NK-92 treated with Interleukin-12 subunit alpha and Interleukin-12 subunit beta, amount 100 ng/mL, for 24 hours (cell line): ENCODE results near the gene ATRNL1.
"Not testable (repeated sequence)": the region's sequence is repeated elsewhere in the genome, so short reads cannot be mapped to it uniquely, and the experiment has no call there.

Experiments used
- DNase-seq: peaks from one replicate; lab custom pipeline; 2025; lab: John Stamatoyannopoulos, UW

The ATRNL1 gene

GRCh38 chr10:115606741-115607140 lies 513.6 kb downstream of the ATRNL1 start:
- no peak for DNase-seq

- no peak for DNase-seq
Measured at GRCh38 chr10:115624448-115624847, 531.3 kb downstream of the ATRNL1 start.

- no peak for DNase-seq
Measured at GRCh38 chr10:115628616-115629015, 535.5 kb downstream of the ATRNL1 start.

DNA sequence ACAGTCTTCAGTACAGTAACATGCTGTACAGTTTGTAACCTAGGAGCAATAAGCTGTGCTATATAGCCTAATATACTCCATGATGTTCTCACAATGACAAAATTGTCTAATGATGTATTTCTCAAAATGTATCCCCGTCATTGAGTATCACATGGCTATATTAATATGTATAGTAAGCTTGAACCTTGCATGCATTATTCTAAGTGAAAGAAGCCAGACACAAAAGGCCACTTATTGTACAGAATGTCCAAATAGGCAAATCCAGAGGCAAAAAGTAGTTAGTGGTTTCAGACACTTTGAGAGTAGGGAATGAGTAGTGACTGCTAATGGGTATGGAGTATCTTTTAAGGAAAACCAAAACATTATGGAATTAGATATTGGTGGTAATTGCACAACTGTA lies 545.1 kb downstream of the ATRNL1 start:
- DNase-seq: no peak

DNA sequence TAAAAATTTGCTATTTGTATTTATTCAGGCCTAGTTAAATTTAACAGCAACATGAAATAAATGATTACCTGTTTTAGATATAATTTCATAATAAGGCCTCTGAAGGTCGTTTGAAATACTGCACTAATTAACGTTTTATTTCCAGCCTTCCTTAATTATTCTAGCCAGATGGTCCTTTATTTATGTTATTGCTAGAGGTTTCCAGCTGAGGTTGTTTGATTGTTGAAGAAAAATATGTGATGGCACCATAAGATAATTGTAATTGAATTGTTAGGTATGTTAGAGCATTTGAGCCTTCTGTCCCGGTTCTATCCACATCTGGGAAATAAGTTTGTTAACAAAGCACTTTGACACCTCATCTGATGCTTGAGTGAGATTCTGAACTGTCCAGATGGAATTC lies 556.1 kb downstream of the ATRNL1 start:
- no peak for DNase-seq

DNA sequence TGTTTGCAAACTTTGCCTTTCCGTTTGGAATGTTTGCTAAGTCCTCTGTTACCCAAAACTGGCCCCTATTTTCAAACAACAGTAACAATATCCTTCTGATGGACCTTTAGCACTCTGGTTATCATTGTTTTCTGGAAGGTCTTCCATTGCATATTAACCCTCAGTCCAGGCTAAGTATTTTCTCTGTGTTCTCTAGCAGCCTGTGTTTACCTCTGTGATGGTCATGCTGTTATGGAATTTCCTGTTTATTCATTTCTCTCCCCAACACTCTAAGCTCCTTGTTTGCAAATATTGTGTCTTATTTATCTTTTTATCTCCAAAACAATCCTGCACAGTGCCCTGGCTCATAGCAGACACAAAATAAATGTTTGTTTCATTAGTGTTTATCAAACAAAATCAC lies 560.3 kb downstream of the ATRNL1 start:
- no peak for DNase-seq

DNA sequence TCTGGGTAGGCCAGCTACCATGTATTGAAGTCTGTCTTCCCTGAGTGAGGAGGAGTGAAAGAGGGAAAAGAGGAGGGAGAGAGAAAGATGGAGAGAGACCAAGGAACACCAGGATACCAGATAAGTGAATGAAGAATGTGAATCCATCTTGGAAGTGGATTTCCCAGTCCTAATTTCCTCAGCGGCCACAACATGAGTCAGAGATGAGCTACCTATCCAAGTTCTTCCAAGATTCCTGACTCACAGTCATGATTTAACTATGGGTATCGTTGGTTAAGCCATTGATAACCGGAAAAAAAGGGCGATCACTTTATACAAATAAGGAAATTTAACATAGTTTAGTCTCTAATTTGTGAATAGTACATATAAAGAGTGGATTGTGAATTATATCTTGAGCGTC lies 561.8 kb downstream of the ATRNL1 start:
- no peak for DNase-seq

DNA sequence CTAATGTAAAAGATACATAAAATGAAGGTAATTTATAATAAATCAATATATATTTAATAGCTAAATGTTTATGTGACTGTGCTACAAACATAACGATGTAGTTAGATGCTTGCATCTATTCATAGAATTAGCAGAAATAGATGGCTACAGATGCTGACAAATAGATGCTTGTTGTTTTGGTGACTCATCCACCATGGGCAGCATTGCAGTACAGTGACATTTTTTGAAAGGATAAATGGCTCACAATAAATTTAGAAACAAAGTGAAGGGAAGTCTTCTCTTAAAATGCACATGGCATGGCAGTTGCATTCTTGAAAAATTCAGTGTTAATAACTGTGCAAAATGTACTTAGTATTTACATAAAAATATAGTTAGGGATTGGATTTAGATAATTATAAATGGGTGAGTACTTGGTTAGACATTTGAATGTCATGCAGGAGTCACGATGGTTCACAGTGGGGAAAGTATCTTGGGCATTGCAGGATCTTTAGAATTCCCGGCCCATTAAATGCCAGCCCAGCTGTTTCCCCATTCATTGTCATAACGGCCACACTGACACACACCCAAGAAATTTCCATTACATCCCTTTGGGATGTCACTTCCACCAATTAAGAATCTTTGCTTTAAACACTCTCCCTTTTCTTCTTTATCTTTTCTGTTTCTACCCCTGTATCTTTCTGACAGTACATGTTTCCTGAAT lies 564.1 kb downstream of the ATRNL1 start:
- DNase-seq: no peak

DNA sequence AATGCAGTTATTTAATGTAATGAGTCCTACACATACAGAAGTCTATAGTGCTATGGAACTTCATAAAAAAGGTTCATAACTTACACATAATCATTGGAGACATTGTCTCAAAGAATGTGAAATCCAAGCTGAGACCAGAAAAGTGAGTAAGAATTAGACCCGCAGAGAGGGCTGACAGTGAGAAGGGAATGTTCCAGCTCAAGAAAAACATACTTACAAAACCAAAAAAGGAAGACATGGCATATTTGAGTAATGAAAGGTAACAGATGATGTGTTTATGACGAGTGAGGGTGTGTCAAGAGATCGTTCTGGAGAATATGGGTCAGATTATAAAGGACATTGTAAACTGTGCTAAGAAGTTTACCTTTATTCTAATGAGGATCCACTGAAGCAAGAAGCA lies 566.5 kb downstream of the ATRNL1 start:
- DNase-seq: no peak

DNA sequence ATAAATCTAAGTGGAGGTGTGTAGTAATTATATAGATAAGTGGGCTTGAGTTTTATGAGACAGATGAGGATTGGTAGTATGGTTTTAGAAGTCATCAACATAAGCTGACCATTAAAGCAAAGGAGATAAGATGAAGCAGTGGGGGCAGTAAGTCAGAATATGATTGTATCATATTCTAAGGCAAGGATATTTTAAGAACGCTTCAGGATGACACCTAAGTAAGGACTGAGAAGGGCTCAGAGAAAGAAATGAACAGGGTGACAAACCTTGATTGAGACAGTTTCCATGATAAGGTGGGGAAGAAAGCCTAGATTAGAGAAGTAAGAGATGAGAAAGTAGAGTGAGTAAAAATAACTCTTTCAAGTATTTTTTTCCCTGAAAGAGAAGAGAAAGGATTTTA lies 567.2 kb downstream of the ATRNL1 start:
- no peak for DNase-seq

DNA sequence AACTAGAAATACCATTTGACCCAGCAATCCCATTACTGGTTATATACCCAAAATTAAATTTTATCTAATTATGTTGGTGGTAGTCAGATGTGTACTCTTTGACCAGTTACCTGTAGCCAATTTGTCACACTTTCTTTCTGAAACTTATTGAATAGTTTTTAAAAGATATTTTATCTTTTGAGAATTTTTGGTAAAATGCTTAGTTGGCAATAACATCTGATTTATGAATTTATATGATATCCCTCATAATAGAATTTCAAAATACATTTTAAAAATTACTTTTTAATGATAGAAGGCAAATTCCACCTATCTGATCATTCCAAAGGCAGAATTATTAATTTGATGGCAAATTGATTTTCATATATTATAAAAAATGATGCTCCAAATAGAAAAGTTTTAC lies 569.3 kb downstream of the ATRNL1 start:
- no peak for DNase-seq

GRCh38 chr10:115665549-115665948 lies 572.4 kb downstream of the ATRNL1 start:
- DNase-seq: no peak

- no peak for DNase-seq
Measured at GRCh38 chr10:115674496-115674895, 581.3 kb downstream of the ATRNL1 start.

- no peak for DNase-seq
Measured at GRCh38 chr10:115696747-115697146, 603.6 kb downstream of the ATRNL1 start.

DNA sequence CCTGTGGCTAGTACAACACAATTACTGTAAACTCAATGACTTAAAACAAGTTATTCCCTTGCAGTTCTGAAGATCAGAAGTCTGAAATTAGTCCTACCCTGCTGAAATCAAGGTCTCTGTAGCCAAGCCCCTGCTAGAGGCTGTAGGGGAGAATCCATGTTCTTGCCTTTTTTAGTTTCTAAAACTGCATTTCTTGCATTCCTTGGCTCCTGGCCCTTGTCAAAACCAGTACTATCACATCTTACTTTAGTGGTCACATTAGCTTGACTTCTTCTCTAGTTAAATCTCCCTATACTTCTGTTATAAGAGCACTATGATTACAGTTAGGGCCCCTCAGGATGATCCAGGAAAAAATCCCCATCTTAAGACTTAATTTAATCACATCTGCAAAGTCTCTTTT lies 612.9 kb downstream of the ATRNL1 start:
- DNase-seq: no peak

GRCh38 chr10:115706488-115707076 lies 613.4 kb downstream of the ATRNL1 start:
- DNase-seq: no peak

DNA sequence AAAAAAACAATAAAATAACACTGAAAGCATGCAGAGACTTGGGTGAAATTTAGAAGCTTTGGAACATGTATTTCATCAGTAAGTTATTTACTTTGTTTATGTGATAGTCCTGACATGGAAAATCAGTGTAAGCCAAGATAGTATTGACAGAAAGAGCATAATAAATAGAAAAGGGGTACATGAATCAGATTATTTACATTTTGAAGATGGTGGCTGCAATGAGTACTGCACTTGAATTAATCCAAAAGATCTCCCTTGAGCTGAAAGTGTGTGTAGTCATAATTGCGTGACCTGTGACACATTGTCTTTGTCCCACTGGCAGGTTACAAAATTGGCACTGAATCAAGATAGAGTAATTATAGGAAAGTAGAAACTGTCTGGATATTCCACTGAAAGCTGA lies 617.0 kb downstream of the ATRNL1 start:
- DNase-seq: no peak

GRCh38 chr10:115711306-115711705 lies 618.1 kb downstream of the ATRNL1 start:
- no peak for DNase-seq

DNA sequence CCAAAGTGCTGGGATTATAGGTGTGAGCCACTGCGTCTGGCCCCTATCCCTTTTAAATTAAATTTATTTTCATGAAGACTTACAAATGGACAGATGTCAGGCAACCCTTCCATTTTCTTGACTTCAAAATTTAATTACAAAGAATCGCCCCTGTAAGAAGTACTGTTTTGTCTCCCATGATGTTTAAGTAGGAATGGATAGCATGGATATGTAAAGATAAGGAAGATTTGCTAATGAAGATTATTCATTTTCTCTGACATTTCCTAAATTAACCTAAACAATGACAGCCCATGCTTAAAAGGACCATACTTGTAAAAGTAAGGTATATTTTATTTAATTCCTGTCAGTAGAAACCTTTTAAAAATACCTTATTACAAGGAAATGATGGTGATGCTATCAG lies 627.0 kb downstream of the ATRNL1 start:
- DNase-seq: no peak

DNA sequence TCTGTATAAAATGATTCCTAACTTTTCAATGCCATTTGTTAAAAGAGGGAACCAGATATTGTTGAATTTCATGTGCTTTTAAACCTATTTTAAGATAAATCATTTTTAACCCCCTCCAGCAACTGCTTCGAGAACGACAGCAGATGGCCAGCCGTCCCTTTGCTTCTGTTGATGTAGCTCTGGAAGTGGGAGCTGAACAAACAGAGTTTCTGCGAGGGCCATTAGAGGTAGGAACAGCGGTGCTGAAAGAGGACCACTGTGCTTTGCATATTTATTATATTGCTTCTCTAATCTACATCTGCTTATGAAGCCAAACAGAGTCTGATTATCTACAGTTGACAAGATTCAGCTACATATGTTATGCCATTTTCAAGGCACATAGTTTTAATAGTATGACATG lies 634.0 kb downstream of the ATRNL1 start:
- no peak for DNase-seq

DNA sequence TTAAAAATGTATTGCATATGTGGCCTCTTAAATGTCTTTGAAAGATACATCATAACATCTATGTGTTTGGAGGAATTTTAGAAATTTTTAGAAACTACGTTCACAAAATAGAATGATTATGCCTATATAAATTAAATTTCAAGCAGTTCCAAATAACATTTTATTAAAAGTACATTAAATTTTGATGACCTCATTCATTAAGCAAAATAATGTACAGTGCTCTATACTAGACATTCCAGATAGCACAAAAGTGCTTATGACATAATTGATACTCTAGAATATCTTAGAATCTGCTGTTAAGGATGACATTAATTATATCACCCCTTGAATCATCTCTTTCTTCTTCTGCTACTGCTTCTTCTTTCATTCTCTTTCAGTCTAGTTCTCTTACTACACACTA lies 650.9 kb downstream of the ATRNL1 start:
- no peak for DNase-seq

- no peak for DNase-seq
Measured at GRCh38 chr10:115745943-115746342, 652.8 kb downstream of the ATRNL1 start.

- DNase-seq: no peak
Measured at GRCh38 chr10:115747811-115748210, 654.6 kb downstream of the ATRNL1 start.

DNA sequence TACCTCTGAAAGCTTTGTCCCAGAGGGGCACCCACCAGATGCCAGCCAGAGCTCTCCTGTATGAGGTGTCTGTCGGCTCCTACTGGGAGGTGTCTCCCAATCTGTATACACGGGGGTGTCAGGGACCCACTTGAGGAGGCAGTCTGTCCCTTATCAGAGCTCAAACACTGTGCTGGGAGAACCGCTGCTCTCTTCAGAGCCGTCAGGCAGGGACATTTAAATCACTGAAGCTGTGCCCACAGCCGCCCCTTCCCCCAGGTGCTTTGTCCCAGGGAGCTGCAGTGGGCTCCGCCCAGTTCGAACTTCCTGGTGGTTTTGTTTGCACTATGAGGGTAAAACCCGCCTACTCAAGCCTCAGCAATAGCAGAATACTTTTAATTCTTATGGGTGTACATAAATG lies 665.3 kb downstream of the ATRNL1 start:
- not testable (repeated sequence) for DNase-seq
